ENCODE measurements around the gene ARHGEF12. TPM values are rescaled to one million over a fixed set of nuclear protein-coding genes. Genes with fewer than 3 reads are reported as not detected.

Gene ARHGEF12
- total RNA-seq, 2 experiments from 2014 or later, result 8.1 to 9.2 TPM

- H3K4me3 Mint-ChIP-seq, result no peak overlapping the region
- CTCF ChIA-PET, result interaction anchor here (0.5 kb wide), 1 partner anchor 523 kb away, joined by 5 read pairs; no protein-coding TSS in a partner anchor
- H3K9me3 Mint-ChIP-seq, result no peaks in the 10 kb centered on the region
- DNase-seq, result no peak
- no peak overlapping the region for H3K27ac Mint-ChIP-seq
- H3K4me1 Mint-ChIP-seq, result no peaks in the 10 kb centered on the region
- POLR2A ChIA-PET, result no interaction called here
- H3K27me3 Mint-ChIP-seq, result peaks cover 51% of the 10 kb centered on the region
- H3K36me3 Mint-ChIP-seq (ENCODE audit: low read depth), result no peaks in the 10 kb centered on the region
Observed at GRCh38 chr11:120388261-120388660, 52.0 kb downstream of the ARHGEF12 start.

GRCh38 chr11:120389693-120390584 is 53.7 kb downstream of the ARHGEF12 start:
- H3K4me1 Mint-ChIP-seq, result no peaks in the 10 kb centered on the region
- ChIA-PET POLR2A (no interaction called here), CTCF (no interaction called here)
- H3K9me3 Mint-ChIP-seq, result no peaks in the 10 kb centered on the region
- no peak overlapping the region for H3K27ac Mint-ChIP-seq
- H3K27me3 Mint-ChIP-seq, result peaks cover 43% of the 10 kb centered on the region
- DNase-seq, result no peak
- no peak overlapping the region for H3K4me3 Mint-ChIP-seq
- H3K36me3 Mint-ChIP-seq (ENCODE audit: low read depth), result no peaks in the 10 kb centered on the region

GRCh38 chr11:120390585-120390922 is 54.3 kb downstream of the ARHGEF12 start:
- Mint-ChIP-seq H3K4me1 (no peaks in the 10 kb centered on the region), H3K4me3 (no peak overlapping the region), H3K27ac (no peak overlapping the region), H3K36me3 (ENCODE audit: low read depth) (no peaks in the 10 kb centered on the region), H3K27me3 (peaks cover 41% of the 10 kb centered on the region), H3K9me3 (no peaks in the 10 kb centered on the region)
- ChIA-PET POLR2A (no interaction called here), CTCF (interaction anchor here (1.1 kb wide), 1 partner anchor 20 kb away, joined by 3 read pairs; no protein-coding TSS in a partner anchor)
- DNase-seq, result no peak

GRCh38 chr11:120391292-120391691 is 55.1 kb downstream of the ARHGEF12 start:
- Mint-ChIP-seq H3K27me3 (peaks cover 37% of the 10 kb centered on the region), H3K27ac (no peak overlapping the region), H3K36me3 (ENCODE audit: low read depth) (no peaks in the 10 kb centered on the region), H3K4me1 (no peaks in the 10 kb centered on the region), H3K4me3 (no peak overlapping the region), H3K9me3 (no peaks in the 10 kb centered on the region)
- CTCF ChIA-PET, result interaction anchor here (0.5 to 1.1 kb wide), 2 partner anchors 20 to 99 kb away, joined by 3 read pairs; no protein-coding TSS in a partner anchor
- POLR2A ChIA-PET, result no interaction called here
- no peak for DNase-seq

- H3K9me3 Mint-ChIP-seq, result no peaks in the 10 kb centered on the region
- peaks cover 37% of the 10 kb centered on the region for H3K27me3 Mint-ChIP-seq
- POLR2A ChIA-PET, result no interaction called here
- DNase-seq, result no peak
- no peaks in the 10 kb centered on the region for H3K4me1 Mint-ChIP-seq
- no peaks in the 10 kb centered on the region for H3K36me3 Mint-ChIP-seq (ENCODE audit: low read depth)
- H3K27ac Mint-ChIP-seq, result no peak overlapping the region
- no peak overlapping the region for H3K4me3 Mint-ChIP-seq
- CTCF ChIA-PET, result interaction anchor here (0.5 to 1.1 kb wide), 2 partner anchors 19 to 100 kb away, joined by 3 read pairs; no protein-coding TSS in a partner anchor
Observed at GRCh38 chr11:120391854-120392253, 55.6 kb downstream of the ARHGEF12 start.

- CTCF ChIA-PET, result no interaction called here
Observed at GRCh38 chr11:120392314-120392713, 56.1 kb downstream of the ARHGEF12 start.

GRCh38 chr11:120392793-120393192 is 56.6 kb downstream of the ARHGEF12 start:
- Mint-ChIP-seq H3K27me3 (peaks cover 39% of the 10 kb centered on the region), H3K27ac (no peak overlapping the region), H3K4me3 (no peak overlapping the region), H3K36me3 (ENCODE audit: low read depth) (no peaks in the 10 kb centered on the region), H3K9me3 (no peaks in the 10 kb centered on the region), H3K4me1 (no peaks in the 10 kb centered on the region)
- no peak for DNase-seq
- POLR2A ChIA-PET, result no interaction called here
- CTCF ChIA-PET, result interaction anchor here (0.7 kb wide), 1 partner anchor 789 kb away, joined by 6 read pairs; no protein-coding TSS in a partner anchor

More at GRCh38 chr11:120392314-120392713, 56.1 kb downstream of the ARHGEF12 start:
- Mint-ChIP-seq H3K36me3 (ENCODE audit: low read depth) (no peaks in the 10 kb centered on the region), H3K4me3 (no peak overlapping the region), H3K27ac (no peak overlapping the region), H3K4me1 (no peaks in the 10 kb centered on the region), H3K9me3 (no peaks in the 10 kb centered on the region), H3K27me3 (peaks cover 39% of the 10 kb centered on the region)
- POLR2A ChIA-PET, result no interaction called here
- no peak for DNase-seq

GRCh38 chr11:120394119-120394518 is 57.9 kb downstream of the ARHGEF12 start:
- H3K4me3 Mint-ChIP-seq, result no peak overlapping the region
- POLR2A ChIA-PET, result no interaction called here
- no peak overlapping the region for H3K27ac Mint-ChIP-seq
- DNase-seq, result no peak
- CTCF ChIA-PET, result interaction anchor here (0.5 kb wide), 1 partner anchor 141 kb away, joined by 3 read pairs; no protein-coding TSS in a partner anchor
- H3K27me3 Mint-ChIP-seq, result peaks cover 34% of the 10 kb centered on the region
- no peaks in the 10 kb centered on the region for H3K9me3 Mint-ChIP-seq
- no peaks in the 10 kb centered on the region for H3K4me1 Mint-ChIP-seq
- H3K36me3 Mint-ChIP-seq (ENCODE audit: low read depth), result no peaks in the 10 kb centered on the region

GRCh38 chr11:120395778-120396177 is 59.6 kb downstream of the ARHGEF12 start:
- CTCF ChIA-PET, result no interaction called here
- Mint-ChIP-seq H3K4me3 (no peak overlapping the region), H3K4me1 (no peaks in the 10 kb centered on the region), H3K9me3 (no peaks in the 10 kb centered on the region), H3K27ac (no peak overlapping the region), H3K27me3 (peaks cover 30% of the 10 kb centered on the region), H3K36me3 (ENCODE audit: low read depth) (no peaks in the 10 kb centered on the region)
- no peak for DNase-seq
- POLR2A ChIA-PET, result interaction anchor here (0.6 kb wide), 1 partner anchor 23 kb away, joined by 5 read pairs; no protein-coding TSS in a partner anchor

GRCh38 chr11:120398132-120398531 is 61.9 kb downstream of the ARHGEF12 start:
- ChIA-PET POLR2A (no interaction called here), CTCF (no interaction called here)
- DNase-seq, result no peak
- Mint-ChIP-seq H3K4me1 (no peaks in the 10 kb centered on the region), H3K27ac (no peak overlapping the region), H3K27me3 (peaks cover 31% of the 10 kb centered on the region), H3K9me3 (no peaks in the 10 kb centered on the region), H3K4me3 (no peak overlapping the region), H3K36me3 (ENCODE audit: low read depth) (no peaks in the 10 kb centered on the region)

GRCh38 chr11:120399307-120399706 is 63.1 kb downstream of the ARHGEF12 start:
- Mint-ChIP-seq H3K36me3 (ENCODE audit: low read depth) (no peaks in the 10 kb centered on the region), H3K27ac (no peak overlapping the region), H3K27me3 (peaks cover 32% of the 10 kb centered on the region), H3K4me3 (no peak overlapping the region), H3K4me1 (no peaks in the 10 kb centered on the region), H3K9me3 (no peaks in the 10 kb centered on the region)
- CTCF ChIA-PET, result no interaction called here
- DNase-seq, result no peak
- POLR2A ChIA-PET, result no interaction called here

- Mint-ChIP-seq H3K9me3 (no peaks in the 10 kb centered on the region), H3K4me3 (no peak overlapping the region), H3K27me3 (peaks cover 32% of the 10 kb centered on the region), H3K4me1 (no peaks in the 10 kb centered on the region), H3K27ac (no peak overlapping the region), H3K36me3 (ENCODE audit: low read depth) (no peaks in the 10 kb centered on the region)
- ChIA-PET CTCF (no interaction called here), POLR2A (no interaction called here)
- DNase-seq, result no peak
Observed at GRCh38 chr11:120400564-120401364, 64.6 kb downstream of the ARHGEF12 start.

- ChIA-PET POLR2A (no interaction called here), CTCF (no interaction called here)
Observed at GRCh38 chr11:120401506-120401905, 65.3 kb downstream of the ARHGEF12 start.

More at GRCh38 chr11:120401506-120401905, 65.3 kb downstream of the ARHGEF12 start:
- DNase-seq, result no peak
- H3K36me3 Mint-ChIP-seq (ENCODE audit: low read depth), result no peaks in the 10 kb centered on the region
- H3K4me1 Mint-ChIP-seq, result no peaks in the 10 kb centered on the region
- peaks cover 32% of the 10 kb centered on the region for H3K27me3 Mint-ChIP-seq
- no peaks in the 10 kb centered on the region for H3K9me3 Mint-ChIP-seq
- H3K27ac Mint-ChIP-seq, result no peak overlapping the region
- no peak overlapping the region for H3K4me3 Mint-ChIP-seq

All from activated CD4-positive, alpha-beta T cell treated with anti-CD3 and anti-CD28 coated beads, Interleukin-2, amount 10 ng/mL, durations not matched to agents 7 days and 5 days (primary cell).